Loucy (cell line): ENCODE measurements around the gene UPF1.

Experiments used
- H2AFZ ChIP-seq: fragments of 200-600 bp; sonication (generic); 2 replicates; pipeline ENCODE4 v1.6.0; 2016; ENCODE audit warnings: antibody characterized with exemption, mild to moderate bottlenecking, low read length, moderate library complexity
- H3F3A ChIP-seq: fragments of 200-600 bp; 2 replicates; pipeline ENCODE4 v1.6.0; 2016; ENCODE audit warnings: antibody characterized with exemption, low read depth, mild to moderate bottlenecking
- H3K27me3 ChIP-seq: fragments of 200-600 bp; sonication (generic); 2 replicates; pipeline ENCODE4 v1.6.1; 2014; ENCODE audit warnings: low read length, mild to moderate bottlenecking; ENCODE audit not compliant: insufficient read depth, poor library complexity, severe bottlenecking
- H3K36me3 ChIP-seq: fragments of 200-600 bp; sonication (generic); 2 replicates; pipeline ENCODE4 v1.6.1; 2016; ENCODE audit warnings: low read length; ENCODE audit not compliant: insufficient read depth
- H3K4me1 ChIP-seq: fragments of 200-600 bp; sonication (generic); 2 replicates; pipeline ENCODE4 v1.5.1; 2014; ENCODE audit warnings: low read length, mild to moderate bottlenecking; ENCODE audit not compliant: insufficient read depth, poor library complexity, severe bottlenecking
- H3K4me2 ChIP-seq: fragments of 200-600 bp; sonication (generic); 2 replicates; pipeline ENCODE4 v1.6.0; 2014; ENCODE audit warnings: antibody characterized with exemption, low read length, low read depth, mild to moderate bottlenecking; ENCODE audit not compliant: poor library complexity, severe bottlenecking
- H3K4me3 ChIP-seq: fragments of 200-600 bp; sonication (generic); 2 replicates; pipeline ENCODE4 v1.5.1; 2014; ENCODE audit warnings: low read length, mild to moderate bottlenecking, mixed read lengths; ENCODE audit not compliant: poor library complexity, severe bottlenecking
- H3K79me2 ChIP-seq: fragments of 200-600 bp; sonication (generic); 2 replicates; pipeline ENCODE4 v1.6.1; 2014; ENCODE audit warnings: low read length; ENCODE audit not compliant: insufficient read depth
- H3K9ac ChIP-seq: fragments of 200-600 bp; sonication (generic); 2 replicates; pipeline ENCODE4 v1.6.0; 2014; ENCODE audit warnings: mild to moderate bottlenecking, low read depth, low read length, moderate library complexity; ENCODE audit not compliant: poor library complexity, severe bottlenecking
- H3K9me2 ChIP-seq: fragments of 200-600 bp; sonication (generic); replicated peaks from 2 replicates; pipeline ENCODE4 v1.6.1; 2016; ENCODE audit warnings: low read depth, low read length, mixed read lengths
- H3K9me3 ChIP-seq: fragments of 200-600 bp; sonication (generic); 2 replicates; pipeline ENCODE4 v1.6.1; 2014; ENCODE audit warnings: mild to moderate bottlenecking, antibody characterized with exemption, low read length, low read depth; ENCODE audit not compliant: insufficient read depth
- H4K20me1 ChIP-seq: fragments of 200-600 bp; sonication (generic); 2 replicates; pipeline ENCODE4 v1.6.0; 2014; ENCODE audit warnings: antibody characterized with exemption, low read length, mild to moderate bottlenecking; ENCODE audit not compliant: insufficient read depth, poor library complexity, severe bottlenecking
- EZH2phosphoT487 ChIP-seq: fragments of 200-600 bp; IDR thresholded peaks from 2 replicates; pipeline ENCODE4 v1.6.1; 2018; ENCODE audit warnings: antibody characterized with exemption, mild to moderate bottlenecking, moderate library complexity, borderline replicate concordance
- TF ChIP-seq, protein P1 (sequence below): fragments of 200-600 bp; sonication (generic); conservative IDR thresholded peaks from 2 replicates; pipeline ENCODE4 v1.5.1; 2014; ENCODE audit warnings: mild to moderate bottlenecking, antibody characterized with exemption, low read length

UPF1 gene

DNA sequence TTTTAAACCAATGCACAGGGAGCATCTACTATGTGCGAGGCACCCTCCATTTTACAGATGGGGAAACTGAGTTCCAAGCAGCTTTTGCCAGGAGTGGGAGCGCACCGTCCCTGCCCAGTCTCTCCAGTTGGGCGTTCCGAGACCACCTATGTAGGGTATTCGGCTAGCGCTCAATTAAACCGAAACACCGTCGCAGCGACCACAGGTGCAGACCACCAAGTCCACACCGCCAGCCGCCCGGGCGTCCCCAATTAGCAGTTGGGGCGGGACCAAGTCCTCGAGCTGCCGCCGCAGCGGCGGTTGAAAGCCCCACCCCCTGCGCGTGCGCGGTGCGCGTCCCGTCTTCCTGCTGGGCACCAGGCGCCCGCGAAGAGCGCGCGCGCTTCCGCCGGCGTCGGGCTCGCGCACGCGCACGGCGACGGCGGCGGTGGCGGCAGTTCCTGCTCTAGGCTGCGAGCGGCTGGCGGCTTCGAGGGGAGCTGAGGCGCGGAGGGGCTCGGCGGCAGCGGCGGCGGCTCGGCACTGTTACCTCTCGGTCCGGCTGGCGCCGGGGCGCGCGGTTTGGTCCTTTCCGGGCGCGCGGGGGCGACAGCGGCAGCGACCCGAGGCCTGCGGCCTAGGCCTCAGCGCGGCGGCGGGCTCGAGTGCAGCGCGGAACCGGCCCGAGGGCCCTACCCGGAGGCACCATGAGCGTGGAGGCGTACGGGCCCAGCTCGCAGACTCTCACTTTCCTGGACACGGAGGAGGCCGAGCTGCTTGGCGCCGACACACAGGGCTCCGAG lies at the start of gene UPF1:
Gene UPF1 (plus strand): TSS at position 436 of the 782 bp plus-strand sequence. CDS start 251 bp downstream, at position 687.
- TF ChIP-seq EZH2phosphoT487 = no peak
- TF ChIP-seq, protein P1, sequence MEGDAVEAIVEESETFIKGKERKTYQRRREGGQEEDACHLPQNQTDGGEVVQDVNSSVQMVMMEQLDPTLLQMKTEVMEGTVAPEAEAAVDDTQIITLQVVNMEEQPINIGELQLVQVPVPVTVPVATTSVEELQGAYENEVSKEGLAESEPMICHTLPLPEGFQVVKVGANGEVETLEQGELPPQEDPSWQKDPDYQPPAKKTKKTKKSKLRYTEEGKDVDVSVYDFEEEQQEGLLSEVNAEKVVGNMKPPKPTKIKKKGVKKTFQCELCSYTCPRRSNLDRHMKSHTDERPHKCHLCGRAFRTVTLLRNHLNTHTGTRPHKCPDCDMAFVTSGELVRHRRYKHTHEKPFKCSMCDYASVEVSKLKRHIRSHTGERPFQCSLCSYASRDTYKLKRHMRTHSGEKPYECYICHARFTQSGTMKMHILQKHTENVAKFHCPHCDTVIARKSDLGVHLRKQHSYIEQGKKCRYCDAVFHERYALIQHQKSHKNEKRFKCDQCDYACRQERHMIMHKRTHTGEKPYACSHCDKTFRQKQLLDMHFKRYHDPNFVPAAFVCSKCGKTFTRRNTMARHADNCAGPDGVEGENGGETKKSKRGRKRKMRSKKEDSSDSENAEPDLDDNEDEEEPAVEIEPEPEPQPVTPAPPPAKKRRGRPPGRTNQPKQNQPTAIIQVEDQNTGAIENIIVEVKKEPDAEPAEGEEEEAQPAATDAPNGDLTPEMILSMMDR = no peak
- Histone ChIP-seq H3K9ac (peak within 1 kb of the TSS; percentile 95), H3K4me2 (peak within 1 kb of the TSS; percentile 99), H3K4me3 (peak within 1 kb of the TSS; percentile 94), H3K27me3 (no peaks in the 10 kb centered on the region), H4K20me1 (peaks cover 43% of the 10 kb centered on the region), H3K79me2 (peaks cover 49% of the 10 kb centered on the region), H3K9me2 (no peaks in the 10 kb centered on the region), H3K9me3 (no peaks in the 10 kb centered on the region; the same call in 1 of the 2 replicates), H2AFZ (peak within 1 kb of the TSS; percentile 92), H3K36me3 (peaks cover 6% of the 10 kb centered on the region; the same call in 1 of the 2 replicates), H3K4me1 (peaks cover 35% of the 10 kb centered on the region), H3F3A (no peaks in the 10 kb centered on the region)

DNA sequence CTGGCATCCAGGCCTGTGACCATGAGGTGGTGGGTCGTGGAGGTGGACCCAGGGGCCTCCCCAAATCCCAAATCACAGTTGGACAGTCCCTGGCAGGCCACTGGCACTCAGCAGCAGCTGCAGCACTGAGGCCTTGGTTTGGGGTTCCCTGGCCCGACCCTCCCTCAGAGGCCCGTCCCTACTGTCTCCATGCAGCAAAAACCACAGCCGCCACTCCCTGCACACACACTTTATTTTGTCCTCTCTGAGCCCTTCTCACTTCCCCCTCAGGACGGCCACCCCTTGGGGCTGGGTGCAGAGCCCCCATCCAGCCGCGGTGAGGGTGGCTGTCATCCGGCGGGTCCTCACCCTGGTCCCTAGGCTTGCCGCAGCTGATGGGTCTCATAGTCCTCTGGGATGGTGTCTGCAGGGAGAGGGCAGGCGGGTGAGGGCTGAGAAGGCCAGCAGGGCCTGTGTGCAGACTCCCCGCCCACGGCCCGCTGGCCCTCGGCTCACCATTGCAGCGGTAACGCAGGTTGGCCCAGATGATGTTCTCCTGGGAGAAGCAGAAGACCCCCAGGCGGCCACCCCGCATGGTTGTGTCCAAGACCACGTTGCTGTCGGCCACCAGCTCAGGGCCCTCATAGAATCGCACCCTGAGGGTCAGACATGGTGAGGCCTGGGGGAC lies 49.1 kb upstream of the UPF1 start:
- H3K9me3 ChIP-seq = no peaks in the 10 kb centered on the region
- TF ChIP-seq EZH2phosphoT487 = no peak
- TF ChIP-seq, protein P1 = no peak
- no peaks in the 10 kb centered on the region for H3K27me3 ChIP-seq
- no peak overlapping the region for H3K9ac ChIP-seq
- no peaks in the 10 kb centered on the region for H3K4me1 ChIP-seq
- H3K36me3 ChIP-seq = no peaks in the 10 kb centered on the region
- H2AFZ ChIP-seq = no peak overlapping the region
- no peaks in the 10 kb centered on the region for H3K9me2 ChIP-seq
- H3K79me2 ChIP-seq = no peaks in the 10 kb centered on the region
- no peak overlapping the region for H3K4me2 ChIP-seq
- no peaks in the 10 kb centered on the region for H4K20me1 ChIP-seq
- H3F3A ChIP-seq = no peaks in the 10 kb centered on the region
- no peak overlapping the region for H3K4me3 ChIP-seq

DNA sequence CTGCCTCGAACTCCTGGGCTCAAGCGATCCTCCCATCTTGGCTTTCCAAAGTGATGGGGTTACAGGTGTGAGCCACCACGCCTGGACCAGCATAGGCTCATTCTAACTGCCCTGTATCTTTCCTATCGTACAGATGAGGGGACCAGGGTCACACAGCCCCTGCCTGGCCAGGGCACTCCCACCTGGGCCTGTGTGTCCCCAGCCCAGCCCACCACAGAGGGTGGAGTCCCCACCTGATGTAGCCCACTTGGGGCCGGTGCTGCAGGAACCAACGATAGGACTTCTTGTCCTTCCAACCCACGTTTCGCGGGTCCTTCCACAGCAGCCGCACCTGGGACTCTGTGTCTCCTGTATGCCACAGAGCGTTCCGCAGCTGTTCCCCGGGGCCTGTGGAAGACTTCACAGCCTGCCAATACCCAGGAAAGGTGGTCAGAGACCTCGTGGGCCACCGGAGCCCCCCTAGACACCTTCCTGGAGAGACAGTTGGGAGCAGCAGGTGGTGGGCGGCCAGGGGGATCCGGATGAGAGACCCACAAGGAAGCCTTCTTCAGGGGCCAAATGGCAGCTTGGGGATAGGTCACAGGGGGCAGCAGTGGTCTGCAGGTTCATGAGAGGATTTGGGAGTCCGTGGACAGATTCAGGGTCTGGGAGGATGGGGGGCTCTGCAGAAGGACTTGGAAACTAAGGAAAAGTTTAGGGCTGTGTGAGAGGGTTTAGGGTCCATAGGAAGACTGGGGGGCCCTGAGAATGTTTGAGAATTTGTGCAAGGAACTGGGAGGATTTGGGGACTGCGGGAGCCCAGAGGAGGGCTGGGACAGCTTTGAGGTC lies 47.6 kb upstream of the UPF1 start:
- no peaks in the 10 kb centered on the region for H3K9me3 ChIP-seq
- no peak overlapping the region for H3K4me2 ChIP-seq
- H3K4me3 ChIP-seq = no peak overlapping the region
- no peaks in the 10 kb centered on the region for H3K4me1 ChIP-seq
- H3K9ac ChIP-seq = no peak overlapping the region
- H3K36me3 ChIP-seq = no peaks in the 10 kb centered on the region
- H3K9me2 ChIP-seq = no peaks in the 10 kb centered on the region
- TF ChIP-seq, protein P1 = no peak
- TF ChIP-seq EZH2phosphoT487 = no peak
- H4K20me1 ChIP-seq = no peaks in the 10 kb centered on the region
- H3F3A ChIP-seq = no peaks in the 10 kb centered on the region
- H3K79me2 ChIP-seq = no peaks in the 10 kb centered on the region
- H3K27me3 ChIP-seq = no peaks in the 10 kb centered on the region
- H2AFZ ChIP-seq = no peak overlapping the region
